ENCODE results near the gene TP53TG5.
"Not testable (repeated sequence)": the region's sequence is repeated elsewhere in the genome, so short reads cannot be mapped to it uniquely, and the experiment has no call there.

The TP53TG5 gene

DNA sequence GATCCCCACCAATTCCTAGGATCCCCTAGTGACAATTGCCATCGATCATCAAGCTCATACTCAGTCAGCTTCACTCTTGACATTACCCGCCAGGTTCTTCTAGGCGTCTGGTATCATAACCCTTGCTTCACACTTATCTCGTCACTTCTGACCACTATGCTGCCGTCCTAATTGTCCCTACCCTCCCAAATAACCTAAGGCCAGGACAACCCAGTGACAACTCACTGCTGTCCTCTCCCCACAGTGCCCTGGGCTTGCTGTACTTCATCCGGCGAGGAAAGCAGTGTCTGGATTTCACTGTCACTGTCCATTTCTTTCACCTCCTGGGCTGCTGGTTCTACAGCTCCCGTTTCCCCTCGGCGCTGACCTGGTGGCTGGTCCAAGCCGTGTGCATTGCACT, 11.5 kb downstream of the TP53TG5 start:
- no peak for DNase-seq (ENCODE audit: low spot score)

DNA sequence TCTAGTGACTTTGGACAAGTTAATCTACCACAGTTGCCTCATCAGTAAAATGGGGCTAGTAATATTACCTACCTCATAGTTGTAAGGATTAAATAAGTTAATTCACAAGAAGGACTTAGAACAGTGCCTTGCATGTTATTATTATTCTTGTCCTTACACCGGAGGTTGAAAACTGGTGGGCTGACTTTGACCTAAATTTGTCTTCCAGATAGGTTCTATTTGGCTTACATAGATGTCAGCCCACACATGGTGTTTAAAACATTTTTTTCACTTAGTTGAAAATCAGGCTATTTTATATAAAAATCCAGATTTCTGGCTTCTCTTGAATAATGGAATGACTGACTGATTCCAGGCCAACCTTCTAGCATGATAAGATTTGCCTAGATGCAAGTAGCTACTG, 11.9 kb downstream of the TP53TG5 start:
- no peak for DNase-seq (ENCODE audit: low spot score)

DNA sequence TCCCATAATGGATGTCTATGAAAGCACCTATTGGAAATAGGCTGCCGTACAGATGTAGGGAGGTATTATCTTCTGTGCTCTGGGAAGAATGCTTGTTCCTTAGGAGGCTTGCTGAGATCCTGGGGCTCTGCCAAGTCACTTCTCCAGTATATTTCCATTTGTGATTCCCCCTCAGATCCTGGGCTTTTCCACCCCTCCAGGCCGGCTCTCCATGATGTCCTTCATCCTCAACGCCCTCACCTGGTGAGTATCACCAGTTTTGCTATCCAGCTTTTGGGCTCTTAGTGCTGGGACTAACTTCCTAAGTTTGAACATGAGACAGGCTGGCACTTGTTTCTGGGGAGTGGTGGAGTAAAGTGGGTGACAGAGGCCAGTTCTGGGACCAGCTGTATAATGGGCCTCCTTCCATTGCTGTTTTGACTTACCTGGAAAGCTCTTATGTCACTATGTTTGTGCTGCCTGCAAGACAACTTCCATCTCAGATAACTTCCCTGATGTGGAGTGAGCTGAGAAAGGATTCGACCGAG, 12.6 kb downstream of the TP53TG5 start:
- DNase-seq (ENCODE audit: low spot score), result no peak

DNA sequence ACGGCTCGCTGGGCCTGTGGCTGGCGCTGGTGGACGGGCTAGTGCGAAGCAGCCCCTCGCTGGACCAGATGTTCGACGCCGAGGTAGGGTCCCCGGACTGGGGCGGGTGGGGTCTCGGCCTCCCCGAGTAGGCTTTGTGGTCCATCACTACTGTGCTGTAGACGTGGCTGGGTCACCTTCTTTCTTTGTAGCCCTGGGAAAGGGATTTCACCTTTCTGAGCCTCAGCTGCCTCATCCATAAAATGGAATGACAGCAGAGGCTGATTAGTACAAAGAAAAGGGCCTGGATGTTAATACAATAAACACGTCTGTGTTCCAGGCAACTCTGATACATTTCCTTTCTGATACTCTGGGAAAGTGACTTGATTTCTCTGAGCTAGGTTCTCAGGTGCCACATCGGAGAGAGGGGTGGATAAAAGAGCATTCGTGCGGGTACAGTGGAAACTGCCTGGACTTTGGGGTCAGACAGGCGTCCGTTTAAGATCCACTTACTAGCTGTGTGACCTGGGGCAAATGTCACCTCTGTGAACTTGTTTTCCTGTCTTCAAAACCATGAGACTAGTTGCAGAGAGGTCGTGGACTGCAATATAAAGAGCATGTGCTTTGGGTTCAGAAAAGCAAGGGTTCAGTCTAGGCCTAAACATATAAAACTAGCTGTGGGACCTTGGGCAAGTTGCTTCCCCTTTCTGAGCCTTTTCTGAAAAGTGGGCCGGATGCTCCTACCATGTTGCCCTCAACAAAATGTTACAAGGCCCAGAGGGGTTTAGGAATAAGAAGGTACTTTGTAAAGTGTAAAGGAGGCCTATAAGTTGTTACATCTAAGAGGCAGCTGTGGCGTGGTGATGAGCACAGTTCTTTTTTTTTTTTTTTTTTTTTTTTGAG, 14.3 kb downstream of the TP53TG5 start:
- DNase-seq (ENCODE audit: low spot score), result peak; percentile 40

DNA sequence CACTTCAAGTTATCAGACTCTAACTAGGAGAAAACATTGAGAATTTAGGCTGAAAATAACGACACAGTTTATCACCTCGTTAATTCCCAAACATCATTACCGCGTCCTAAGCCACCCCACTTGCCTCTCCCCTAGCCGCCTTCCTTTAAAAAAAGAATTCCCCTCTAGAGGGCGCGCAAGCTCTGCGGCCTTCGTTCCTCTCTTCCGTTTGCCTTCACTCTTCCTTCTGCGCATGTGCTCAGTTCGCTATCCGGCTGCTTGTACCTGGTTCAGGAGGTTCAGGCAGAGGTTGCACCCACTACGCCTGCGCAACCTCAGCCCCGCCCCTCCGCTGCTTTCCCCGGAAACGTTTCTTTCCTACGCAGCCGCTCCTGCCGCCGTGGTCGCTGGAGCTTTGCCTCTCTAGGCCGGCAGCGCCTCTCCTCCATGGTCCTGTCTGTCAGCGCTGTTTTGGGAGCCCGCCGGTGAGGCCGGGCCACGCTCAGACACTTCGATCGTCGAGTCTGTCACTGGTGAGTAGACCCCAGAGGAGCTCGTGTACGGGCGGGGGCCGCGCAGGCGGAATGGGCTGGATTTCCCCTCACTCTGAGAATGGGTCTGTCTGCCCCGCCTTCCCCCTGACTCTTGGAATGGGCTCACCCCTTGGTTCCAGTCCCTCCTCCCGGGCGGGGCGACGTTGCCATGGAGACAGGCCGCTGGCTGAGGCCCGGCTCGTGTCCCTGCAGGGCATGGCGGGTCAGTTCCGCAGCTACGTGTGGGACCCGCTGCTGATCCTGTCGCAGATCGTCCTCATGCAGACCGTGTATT, 15.1 kb downstream of the TP53TG5 start, which contains the start of gene SYS1:
Gene SYS1, plus strand, starts transcription at position 353 of the 807 bp plus-strand sequence. Its CDS starts 376 bp downstream, at position 729.
- DNase-seq (ENCODE audit: low spot score), result peak; percentile 100

DNA sequence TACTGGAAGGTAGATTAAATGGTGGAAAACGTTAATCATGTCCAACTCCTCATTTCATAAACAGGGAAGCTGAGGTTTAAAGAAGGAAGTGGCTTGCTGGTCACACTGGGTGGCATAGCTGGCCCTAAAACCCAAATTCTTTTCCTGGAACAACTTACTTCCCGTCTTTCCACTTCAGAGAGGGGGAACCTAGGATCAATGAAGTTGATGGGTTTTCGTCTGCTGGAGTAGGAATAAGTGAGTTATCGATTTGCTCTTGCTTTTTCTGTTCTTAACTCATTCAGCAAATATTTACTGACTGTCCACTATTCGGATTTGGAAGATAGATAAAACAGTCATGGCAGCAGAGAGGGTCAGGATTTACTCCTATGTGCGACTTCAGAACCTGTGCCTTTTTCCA, 16.3 kb downstream of the TP53TG5 start:
- no peak for DNase-seq (ENCODE audit: low spot score)

DNA sequence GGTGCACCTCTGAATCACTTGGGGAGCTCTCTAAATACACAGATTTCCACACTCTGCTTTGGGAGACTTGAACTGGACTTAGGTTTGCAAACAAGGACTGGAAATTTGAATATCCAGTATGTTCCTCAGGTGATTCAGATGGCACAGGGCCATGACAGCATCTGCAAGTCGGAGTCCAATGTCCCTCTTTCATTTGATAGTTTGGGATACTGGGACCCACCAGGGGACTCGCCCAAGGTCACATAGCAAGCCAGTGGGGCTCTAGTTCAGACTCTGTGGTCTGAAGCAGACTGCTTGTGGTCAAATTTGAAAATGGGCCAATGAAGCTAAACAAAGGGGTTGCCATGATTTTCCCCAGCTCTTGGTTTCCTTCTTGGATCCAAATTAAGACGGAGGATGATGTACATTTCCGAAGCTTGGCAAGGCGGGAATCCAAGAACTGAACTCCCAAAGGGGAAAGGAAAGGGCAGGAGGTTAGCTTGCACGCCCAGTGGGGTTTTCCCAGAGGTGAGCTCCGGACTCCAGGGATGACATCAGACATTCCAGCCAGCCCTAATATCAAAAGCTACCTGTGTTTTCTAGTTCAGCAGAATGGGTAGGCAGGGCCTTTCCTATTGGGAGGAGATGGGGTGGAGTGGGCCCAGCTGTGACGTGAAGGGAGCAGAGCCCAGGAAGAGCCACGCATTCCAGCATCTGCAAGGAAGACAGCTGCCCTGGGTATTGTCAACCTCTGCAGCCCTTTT, 18.5 kb downstream of the TP53TG5 start:
- DNase-seq (ENCODE audit: low spot score), result no peak

DNA sequence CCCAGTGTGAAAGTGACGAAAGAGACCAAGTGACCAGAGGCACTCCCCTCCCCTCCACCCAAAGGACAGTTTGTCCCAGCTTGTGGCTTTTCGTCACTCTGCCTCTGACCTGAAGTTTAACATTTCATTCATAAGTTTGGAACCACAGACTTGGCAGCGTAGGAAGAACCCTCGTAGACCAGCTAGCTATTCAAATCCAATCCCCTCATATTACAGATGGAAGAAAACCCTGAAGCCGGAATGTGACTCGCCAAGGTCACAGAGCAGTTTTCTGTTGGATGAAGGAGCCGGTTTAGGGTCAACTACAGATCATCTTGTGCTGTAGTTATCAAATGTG, 19.1 kb downstream of the TP53TG5 start:
- DNase-seq (ENCODE audit: low spot score), result no peak

DNA sequence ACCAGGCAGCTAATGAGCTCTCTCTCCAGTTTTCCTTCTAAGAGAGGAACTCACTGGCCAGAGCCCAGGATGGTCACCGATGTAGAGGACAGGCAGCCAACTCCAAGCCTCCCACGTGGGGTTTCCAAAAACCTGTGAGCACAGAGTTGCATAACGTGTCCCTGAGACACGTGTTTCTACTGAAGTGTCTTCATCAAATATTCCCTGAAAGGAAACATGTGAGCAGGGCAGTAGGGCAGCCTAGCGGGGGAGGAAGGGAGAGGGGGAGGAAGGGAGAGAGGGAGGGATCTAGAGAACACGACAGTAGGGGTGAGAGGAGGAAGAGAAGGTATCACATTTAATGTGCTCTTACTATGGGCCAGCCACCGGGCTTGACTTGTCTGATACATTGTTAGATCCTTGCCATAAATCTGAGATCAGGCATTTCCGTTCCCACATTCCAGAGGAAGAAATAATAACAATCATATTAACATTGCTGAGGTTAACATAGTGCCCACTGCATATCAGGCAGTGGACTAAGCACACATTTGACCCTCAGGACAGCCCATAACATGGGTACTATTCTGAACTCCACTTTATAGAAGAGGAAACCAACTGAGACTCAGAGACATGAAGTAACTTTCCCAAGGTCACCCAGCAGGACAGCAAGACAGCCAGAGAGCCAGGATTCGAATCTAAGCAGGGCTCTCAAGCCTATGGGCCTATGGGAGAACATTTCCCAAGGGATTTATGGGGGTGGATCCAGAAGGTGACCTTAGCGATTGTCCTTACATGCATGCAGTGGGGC, 19.6 kb downstream of the TP53TG5 start:
- no peak for DNase-seq (ENCODE audit: low spot score)

DNA sequence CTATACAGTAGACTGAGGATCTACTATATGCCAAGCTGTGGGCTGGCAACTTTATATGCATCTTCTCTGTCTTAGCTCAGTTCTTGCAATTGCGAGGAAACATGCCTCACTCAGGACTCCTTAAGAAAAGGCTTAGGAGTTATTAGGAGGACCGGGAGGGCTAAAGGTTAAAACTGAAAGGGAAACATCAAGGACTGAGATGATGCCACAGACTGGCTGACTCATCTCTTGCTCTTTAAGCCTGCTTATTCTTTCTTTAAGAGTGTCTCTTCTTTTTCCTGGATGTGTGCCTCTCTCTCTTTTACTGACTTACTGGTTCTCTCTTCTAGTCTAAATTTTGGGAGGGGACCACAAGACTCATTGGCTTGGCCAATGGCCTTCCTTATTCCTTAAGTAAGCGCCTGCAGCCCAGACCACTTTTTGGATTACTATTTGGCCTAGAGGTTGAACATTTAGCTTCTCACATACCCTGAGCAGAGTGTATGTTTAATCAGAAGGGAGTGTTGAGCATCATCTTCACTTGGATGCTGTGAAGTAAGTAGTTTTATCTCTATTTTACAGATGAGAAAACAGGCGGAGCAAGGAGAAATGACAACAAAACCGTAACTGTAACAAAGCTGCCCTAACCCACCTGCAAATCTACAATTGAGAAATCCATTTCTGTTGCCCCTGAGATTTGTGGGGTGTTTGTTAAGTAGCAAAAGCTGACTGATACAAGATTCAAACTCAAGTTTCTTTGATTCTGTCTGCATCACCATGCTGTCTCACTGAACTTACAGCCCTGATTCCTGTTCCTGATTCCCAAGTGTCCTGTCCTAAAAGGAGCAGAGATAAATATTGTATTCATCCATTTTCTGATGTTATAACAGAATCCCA, 22.7 kb downstream of the TP53TG5 start:
- DNase-seq (ENCODE audit: low spot score), result peak; percentile 47

DNA sequence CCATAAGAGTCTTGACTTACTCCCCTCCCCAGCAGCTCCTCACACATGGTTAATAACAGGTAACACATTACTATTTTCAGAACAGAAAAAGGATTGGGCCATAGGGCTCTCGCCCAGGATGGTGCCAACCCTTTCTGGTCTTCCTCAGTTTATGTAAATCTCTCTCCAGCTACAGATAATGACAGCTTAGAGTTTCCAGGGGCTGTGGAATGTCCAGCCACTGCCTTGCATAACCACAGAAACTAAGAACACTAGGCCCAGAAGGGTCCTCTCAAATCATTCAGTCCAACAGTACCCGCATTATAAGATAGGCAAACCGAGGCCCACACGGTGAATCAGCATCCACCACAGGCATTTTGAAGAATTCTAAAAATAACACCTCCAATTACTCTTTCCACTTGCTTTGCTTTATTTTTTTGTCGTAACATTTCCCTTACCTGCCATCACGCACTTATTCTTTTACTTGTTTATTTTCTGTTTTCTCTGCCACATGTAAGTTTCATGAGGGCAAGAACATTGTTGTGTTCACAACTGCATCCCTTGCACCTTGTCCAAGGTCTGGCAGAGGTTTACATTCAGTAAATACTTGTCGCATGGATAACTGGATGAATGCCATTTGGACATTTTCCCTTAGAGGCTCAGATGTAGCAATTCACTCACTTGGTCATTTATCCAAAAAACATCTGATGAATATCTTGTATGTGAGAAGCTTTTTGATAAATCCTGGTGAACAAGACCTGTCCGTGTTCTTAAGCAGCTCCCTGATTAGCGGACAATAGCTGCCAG, 23.5 kb downstream of the TP53TG5 start:
- DNase-seq (ENCODE audit: low spot score), result no peak

DNA sequence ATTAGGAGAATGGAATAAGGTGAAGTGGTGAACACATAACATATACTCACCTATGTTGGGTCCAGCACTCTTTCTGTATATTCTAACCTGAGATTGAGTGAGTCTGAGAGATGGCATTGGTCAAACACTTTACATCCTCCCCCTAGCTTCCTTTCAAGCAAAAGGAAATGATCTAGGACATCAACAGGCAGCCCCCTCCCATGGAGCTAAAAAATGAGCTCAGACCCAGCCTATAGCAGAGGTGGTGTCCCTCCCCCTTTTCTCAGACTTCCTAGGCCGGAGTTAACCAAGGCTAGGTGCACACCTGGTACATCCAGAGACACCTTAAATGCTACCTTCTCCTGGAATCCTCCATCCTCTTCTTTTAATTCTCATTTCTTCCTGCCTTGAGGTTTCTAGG, 24.4 kb downstream of the TP53TG5 start:
- DNase-seq (ENCODE audit: low spot score), result no peak

DNA sequence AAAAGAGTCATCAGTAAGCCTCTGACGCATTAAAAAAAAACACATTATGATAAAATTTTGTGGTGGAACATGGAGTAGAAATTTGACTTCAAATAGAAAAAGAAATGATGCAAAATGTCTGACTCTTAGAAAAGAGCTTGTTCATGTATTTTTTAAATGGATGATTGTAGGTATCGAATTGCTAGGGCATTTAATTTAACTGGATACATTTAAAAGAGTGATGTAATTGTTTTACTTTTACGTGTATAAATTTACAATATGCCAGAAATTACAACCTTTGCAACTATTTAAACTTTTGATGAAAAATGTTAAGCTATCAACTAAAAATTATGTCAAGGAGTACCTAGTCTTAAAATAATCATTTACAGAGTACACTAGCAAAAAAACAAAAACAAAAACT, 25.4 kb downstream of the TP53TG5 start:
- no peak for DNase-seq (ENCODE audit: low spot score)

DNA sequence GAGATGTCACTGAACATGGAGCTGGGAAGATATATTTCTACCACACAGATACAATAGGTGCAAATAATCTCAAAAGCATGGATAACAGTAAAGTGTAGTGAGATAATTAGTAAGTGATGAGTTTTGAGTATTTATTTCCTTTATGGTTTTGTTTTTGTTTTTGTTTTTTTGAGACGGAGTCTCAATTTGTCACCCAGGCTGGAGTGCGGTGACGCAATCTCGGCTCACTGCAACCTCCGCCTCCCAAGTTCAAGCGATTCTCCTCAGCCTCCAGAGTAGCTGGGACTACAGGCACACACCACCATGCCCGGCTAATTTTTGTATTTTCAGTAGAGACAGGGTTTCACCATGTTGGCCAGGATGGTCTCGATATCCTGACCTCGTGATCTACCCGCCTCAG, 27.3 kb downstream of the TP53TG5 start:
- not testable (repeated sequence) for DNase-seq (ENCODE audit: low spot score)

DNA sequence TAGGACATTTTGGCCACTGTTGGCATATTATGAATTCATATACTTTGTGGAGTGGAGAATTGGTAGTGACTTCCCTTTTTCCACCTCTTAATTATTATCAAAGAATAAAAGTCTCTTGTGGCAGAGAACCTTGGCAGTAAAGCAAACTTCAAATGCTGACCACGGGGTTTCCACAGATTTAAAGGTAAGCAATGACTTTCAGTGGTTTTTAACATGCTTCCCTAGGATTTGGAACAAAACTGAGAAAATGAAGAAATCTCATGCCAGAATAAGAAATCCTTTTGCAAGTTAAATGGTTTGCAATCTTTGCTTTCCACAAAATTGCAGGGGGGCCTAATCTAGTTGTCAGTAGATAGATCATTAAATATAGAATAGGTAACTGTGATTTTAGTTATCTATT, 27.9 kb downstream of the TP53TG5 start:
- DNase-seq (ENCODE audit: low spot score), result no peak

DNA sequence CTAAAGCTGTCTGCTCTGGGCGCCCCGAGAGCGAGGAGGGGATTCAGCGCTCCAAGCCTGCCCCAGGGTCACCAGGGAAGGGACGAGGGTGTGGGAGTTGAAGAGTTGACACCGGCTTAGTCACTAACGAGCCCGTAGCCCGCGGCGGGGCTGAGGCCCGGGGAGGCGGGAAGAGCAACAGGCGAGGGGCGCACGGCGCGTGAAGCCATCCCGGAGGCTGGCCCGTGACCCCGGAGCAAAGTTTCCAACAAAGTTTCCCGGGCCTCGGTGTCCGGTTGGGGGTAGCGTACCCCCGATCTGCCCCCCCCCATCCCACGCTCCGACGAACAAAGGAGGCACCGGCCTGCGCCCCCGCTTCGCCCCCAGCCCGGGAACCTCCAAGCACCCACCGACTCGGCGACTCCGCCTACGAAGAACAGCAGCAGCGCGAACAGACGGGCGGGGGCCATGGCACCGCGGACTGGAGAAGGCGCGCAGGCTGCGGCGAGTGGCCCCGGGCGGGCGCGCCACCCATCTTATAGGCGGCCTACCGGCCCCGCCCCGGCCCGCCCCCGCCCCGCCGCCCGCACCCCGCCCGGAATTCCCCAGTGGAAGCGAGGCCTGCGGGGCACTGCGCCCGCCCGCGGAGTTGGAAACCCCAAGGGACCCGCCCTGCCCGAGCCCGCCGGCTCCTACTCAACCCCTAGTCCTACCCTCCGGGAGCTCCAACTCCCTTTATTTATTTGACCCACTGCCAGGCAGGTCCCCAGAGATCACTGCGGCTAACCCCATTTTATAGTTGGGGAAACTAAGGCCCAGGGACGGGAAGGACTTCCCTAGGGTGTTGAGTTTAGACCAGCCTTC, 30.0 kb downstream of the TP53TG5 start, which contains the start of gene SDC4:
Gene SDC4, minus strand, starts transcription at position 489 of the 843 bp plus-strand sequence. Its CDS starts 40 bp downstream, at position 449.
- DNase-seq (ENCODE audit: low spot score), result peak; percentile 81

DNA sequence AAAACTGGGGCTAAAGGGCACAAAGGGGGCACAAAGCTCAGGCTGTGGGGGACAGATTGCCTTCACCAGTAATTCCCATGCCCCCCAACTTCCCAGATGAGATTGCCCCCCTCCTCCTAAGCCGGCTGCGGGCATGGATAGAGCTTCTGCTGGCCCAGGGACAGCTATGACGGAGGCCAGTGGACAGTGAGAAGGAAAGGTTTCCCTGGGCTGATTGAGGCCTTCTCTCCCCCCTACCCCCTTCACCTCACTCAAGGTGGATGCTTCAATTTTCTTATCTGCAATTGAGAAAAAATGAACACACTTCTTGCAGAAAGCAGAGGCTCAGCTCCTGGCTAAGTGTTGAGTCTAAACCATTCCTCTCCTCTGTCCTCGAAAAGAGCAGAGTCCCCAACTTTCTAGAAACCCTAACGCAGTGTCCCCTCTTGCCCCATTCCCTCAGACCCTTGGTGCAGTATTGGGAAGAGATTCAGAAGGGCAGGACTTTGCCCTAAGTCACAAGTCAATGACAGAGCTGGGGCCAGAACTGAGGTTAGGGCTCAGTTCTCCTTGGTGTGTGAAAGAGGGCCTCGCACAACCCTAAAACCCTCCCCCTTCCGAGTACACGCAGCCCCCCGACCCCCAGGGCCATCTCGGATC, 30.7 kb downstream of the TP53TG5 start:
- no peak for DNase-seq (ENCODE audit: low spot score)

DNA sequence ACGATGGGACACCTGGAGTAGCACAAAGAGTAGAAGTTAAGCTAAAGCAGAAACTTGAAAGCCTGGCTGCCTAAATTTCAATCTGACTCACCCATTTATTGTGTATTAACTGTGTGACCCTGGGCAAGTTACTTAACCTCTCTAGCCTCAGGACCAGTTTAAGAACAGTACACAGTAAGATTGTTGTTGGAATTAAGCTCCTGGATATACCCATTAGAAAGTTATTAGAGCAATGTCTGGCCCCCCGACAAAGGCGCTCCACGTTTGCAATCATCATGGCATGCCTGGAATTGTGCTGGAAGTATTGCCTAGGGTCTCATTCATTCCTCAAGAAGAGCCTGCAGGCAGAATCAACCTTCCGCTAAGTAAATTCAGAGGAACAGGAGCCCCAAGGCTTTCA, 31.3 kb downstream of the TP53TG5 start:
- DNase-seq (ENCODE audit: low spot score), result peak; percentile 44
